Nephron progenitor cell (in vitro differentiated cells): ENCODE data around the gene MEIS1.

Experiments
- DNase-seq: peaks from one replicate; pipeline ENCODE4 v3.0.0; 2021
- H3K27ac Mint-ChIP-seq: 2 replicates; pipeline ENCODE4 v1.8.0; 2021; ENCODE audit warnings: mild to moderate bottlenecking, moderate library complexity, mixed read lengths
- H3K27me3 Mint-ChIP-seq: 2 replicates; pipeline ENCODE4 v1.8.0; 2021; ENCODE audit warnings: mild to moderate bottlenecking, low read depth, mixed read lengths; ENCODE audit not compliant: poor library complexity
- H3K36me3 Mint-ChIP-seq: 2 replicates; pipeline ENCODE4 v1.8.0; 2021; ENCODE audit warnings: low read depth, mixed read lengths
- H3K4me1 Mint-ChIP-seq: 2 replicates; pipeline ENCODE4 v1.8.0; 2021; ENCODE audit warnings: mixed read lengths
- H3K4me3 Mint-ChIP-seq: 2 replicates; pipeline ENCODE4 v1.8.0; 2021; ENCODE audit warnings: mild to moderate bottlenecking, moderate library complexity, mixed read lengths
- H3K9me3 Mint-ChIP-seq: 2 replicates; pipeline ENCODE4 v1.8.0; 2021; ENCODE audit warnings: mild to moderate bottlenecking, moderate library complexity, mixed read lengths
- TF ChIP-seq, protein P1 (sequence below): fragments of 200-600 bp; sonication (generic); IDR thresholded peaks from 2 replicates; pipeline ENCODE4 v1.5.0; 2021; ENCODE audit warnings: antibody characterized with exemption

The MEIS1 gene

DNA sequence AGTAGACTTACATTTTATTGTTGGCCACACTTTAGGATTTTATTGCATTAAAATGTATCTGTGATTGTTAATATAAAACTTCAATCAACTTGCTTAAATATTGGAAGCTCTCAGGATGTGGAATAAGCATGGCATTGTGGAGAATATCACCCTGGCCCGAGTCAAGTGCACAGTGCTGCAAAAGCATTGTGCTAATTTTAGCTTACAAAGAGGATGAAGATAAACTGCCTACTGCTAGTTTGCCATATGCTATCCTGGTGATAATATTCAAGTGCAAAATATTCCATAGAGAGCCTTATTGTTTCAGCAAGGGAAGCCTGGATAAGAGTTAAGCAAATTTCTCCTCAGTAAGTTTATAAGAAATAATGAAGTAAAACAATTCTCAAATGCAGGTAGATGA is 54.5 kb downstream of the MEIS1 start:
- Mint-ChIP-seq H3K9me3 (peaks cover 24% of the 10 kb centered on the region), H3K27ac (peak overlapping the region; percentile 82), H3K4me1 (peaks cover 71% of the 10 kb centered on the region), H3K36me3 (peaks cover 90% of the 10 kb centered on the region), H3K4me3 (peak overlapping the region; percentile 33), H3K27me3 (no peaks in the 10 kb centered on the region)
- TF ChIP-seq, protein P1, sequence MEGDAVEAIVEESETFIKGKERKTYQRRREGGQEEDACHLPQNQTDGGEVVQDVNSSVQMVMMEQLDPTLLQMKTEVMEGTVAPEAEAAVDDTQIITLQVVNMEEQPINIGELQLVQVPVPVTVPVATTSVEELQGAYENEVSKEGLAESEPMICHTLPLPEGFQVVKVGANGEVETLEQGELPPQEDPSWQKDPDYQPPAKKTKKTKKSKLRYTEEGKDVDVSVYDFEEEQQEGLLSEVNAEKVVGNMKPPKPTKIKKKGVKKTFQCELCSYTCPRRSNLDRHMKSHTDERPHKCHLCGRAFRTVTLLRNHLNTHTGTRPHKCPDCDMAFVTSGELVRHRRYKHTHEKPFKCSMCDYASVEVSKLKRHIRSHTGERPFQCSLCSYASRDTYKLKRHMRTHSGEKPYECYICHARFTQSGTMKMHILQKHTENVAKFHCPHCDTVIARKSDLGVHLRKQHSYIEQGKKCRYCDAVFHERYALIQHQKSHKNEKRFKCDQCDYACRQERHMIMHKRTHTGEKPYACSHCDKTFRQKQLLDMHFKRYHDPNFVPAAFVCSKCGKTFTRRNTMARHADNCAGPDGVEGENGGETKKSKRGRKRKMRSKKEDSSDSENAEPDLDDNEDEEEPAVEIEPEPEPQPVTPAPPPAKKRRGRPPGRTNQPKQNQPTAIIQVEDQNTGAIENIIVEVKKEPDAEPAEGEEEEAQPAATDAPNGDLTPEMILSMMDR: no peak
- no peak for DNase-seq

DNA sequence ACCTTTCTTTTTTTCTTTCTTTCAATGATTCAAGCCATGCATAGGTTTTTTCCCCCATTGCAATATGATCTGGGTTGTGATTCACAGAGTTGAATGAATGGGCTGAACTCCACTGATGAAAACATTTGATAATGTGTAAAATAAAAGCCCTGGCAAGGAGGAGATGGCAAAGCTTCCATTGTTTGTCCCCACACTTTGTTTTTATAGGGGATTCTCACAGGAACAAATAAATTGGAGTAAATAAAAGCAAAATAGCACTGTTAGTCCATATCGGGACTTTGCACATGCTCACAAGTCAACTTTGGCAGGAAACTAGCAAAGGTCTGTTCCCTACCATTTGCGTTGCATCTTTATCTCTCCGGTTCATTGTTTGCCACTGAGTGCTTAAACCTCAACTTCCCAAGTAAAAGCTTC is 55.7 kb downstream of the MEIS1 start:
- Mint-ChIP-seq H3K4me1 (peaks cover 83% of the 10 kb centered on the region), H3K36me3 (peaks cover 90% of the 10 kb centered on the region), H3K27ac (peak overlapping the region; percentile 37)

DNA sequence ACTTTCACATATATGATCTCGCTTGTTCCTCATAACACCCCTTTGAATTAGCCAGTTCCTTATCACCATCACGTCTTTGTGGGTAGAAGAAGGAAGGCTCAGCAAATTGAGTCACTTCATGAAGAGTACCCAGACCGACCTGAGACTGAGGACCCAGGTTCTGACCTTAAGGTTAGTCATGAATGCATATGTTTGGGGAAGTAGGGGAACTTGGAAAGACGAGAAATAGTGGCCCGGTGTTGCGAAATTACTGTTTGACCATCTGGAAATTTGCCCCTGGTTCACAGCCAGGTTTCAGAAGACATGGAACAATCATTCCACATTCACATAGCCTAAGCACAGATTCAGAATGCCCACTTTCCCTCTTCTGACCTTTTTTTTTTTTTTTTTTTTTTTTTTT is 59.8 kb downstream of the MEIS1 start:
- H3K9me3 Mint-ChIP-seq: no peaks in the 10 kb centered on the region
- peaks cover 3% of the 10 kb centered on the region for H3K27me3 Mint-ChIP-seq
- H3K4me3 Mint-ChIP-seq: no peak overlapping the region
- no peak for DNase-seq
- TF ChIP-seq, protein P1: no peak
- H3K36me3 Mint-ChIP-seq: peaks cover 82% of the 10 kb centered on the region
- peaks cover 95% of the 10 kb centered on the region for H3K4me1 Mint-ChIP-seq
- peak overlapping the region; percentile 82 for H3K27ac Mint-ChIP-seq

More for the DNA sequence above, 55.7 kb downstream of the MEIS1 start:
- DNase-seq: no peak
- TF ChIP-seq, protein P1: no peak
- Mint-ChIP-seq H3K9me3 (peaks cover 13% of the 10 kb centered on the region), H3K4me3 (no peak overlapping the region), H3K27me3 (peaks cover 2% of the 10 kb centered on the region)

DNA sequence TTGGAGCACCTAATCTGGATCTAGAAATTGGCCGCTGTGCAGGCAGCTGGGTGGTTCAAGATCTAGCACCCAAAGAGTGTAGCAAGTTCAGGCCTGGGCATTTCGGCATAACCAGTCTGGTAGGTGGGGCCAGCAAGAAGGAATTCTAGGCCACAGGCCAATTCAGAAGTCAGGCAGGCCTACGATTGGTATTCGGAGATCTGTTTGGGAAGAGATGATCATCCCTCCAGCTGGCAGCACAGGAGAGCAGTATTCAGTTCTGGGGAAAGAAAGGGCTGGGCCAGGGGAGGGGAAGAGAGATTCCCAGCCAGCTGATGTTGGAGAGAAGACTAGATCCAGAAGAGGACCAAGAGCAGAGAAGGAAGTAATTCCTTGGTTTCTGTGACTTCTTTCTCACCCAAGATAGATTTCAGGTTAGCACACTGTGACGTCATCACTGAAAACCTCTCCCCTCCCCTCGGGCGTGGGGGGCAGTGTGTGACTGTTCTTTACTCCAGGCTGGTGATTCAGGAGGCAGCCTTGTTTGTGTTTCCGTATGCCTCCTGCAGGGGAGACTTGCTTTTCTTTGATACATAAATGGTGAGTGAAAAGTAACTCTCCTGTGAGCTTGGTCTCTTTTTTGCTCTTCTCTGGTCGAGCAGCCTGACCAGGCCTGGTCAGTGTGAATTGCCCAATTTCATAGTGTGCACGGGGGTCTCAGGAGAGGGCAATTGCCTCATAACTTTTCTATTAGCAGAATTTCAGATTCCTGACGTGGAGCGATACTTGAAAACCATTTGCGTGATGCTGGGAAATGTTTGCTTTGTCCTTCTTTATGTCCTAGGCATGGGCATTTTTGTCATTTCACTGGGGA is 61.1 kb downstream of the MEIS1 start:
- H3K4me3 Mint-ChIP-seq: peak overlapping the region; percentile 11
- TF ChIP-seq, protein P1: no peak
- H3K27me3 Mint-ChIP-seq: peaks cover 3% of the 10 kb centered on the region
- H3K27ac Mint-ChIP-seq: peak overlapping the region; percentile 82
- no peaks in the 10 kb centered on the region for H3K9me3 Mint-ChIP-seq
- peak; percentile 21 for DNase-seq
- peaks cover 78% of the 10 kb centered on the region for H3K36me3 Mint-ChIP-seq
- H3K4me1 Mint-ChIP-seq: peaks cover 87% of the 10 kb centered on the region

DNA sequence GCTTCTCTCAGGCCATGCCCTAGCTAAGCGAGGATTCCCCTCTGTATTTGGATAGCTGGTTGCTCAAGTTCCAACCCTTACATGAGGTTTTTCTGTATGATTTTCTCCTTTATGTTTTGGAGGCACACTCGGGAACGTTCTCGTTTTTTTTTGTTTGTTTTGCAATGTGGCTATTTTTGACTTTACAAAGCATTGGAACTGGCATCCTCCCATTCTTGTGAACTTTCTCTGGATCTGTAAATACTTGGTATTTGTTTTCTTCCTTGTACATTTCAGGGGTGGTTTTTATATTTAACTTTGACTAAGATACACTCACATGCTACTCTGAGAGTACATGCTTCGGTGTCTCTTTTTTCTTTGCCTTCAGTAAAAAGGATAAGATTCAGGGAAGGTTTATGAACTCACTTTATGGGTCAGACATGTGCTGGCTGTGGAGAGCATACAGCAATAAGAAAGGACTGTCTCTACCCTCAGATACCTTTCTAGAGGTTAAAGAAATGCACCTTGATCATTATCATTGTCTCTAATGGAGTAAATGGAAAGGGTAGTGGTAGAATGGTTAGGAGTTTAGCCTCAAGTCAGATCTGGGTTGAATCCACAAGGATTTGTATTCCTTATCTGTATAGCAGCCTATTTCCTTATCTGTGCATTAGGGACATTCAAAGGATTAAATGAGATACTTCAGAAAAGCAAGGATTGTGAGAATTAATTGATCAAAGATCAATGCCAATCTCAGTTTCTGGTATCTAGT is 61.9 kb downstream of the MEIS1 start:
- DNase-seq: no peak
- peaks cover 3% of the 10 kb centered on the region for H3K27me3 Mint-ChIP-seq
- H3K4me1 Mint-ChIP-seq: peaks cover 83% of the 10 kb centered on the region
- H3K9me3 Mint-ChIP-seq: no peaks in the 10 kb centered on the region
- TF ChIP-seq, protein P1: no peak
- peaks cover 76% of the 10 kb centered on the region for H3K36me3 Mint-ChIP-seq
- H3K4me3 Mint-ChIP-seq: no peak overlapping the region
- peak overlapping the region; percentile 55 for H3K27ac Mint-ChIP-seq
